HG03139 (cell line): ENCODE results near the gene SACS.

Experiments used
- ATAC-seq: cut with Tn5 transposase; IDR thresholded peaks from one replicate; pipeline ENCODE4 v1.9.1; 2021; ENCODE audit not compliant: unreplicated experiment

The SACS gene

DNA sequence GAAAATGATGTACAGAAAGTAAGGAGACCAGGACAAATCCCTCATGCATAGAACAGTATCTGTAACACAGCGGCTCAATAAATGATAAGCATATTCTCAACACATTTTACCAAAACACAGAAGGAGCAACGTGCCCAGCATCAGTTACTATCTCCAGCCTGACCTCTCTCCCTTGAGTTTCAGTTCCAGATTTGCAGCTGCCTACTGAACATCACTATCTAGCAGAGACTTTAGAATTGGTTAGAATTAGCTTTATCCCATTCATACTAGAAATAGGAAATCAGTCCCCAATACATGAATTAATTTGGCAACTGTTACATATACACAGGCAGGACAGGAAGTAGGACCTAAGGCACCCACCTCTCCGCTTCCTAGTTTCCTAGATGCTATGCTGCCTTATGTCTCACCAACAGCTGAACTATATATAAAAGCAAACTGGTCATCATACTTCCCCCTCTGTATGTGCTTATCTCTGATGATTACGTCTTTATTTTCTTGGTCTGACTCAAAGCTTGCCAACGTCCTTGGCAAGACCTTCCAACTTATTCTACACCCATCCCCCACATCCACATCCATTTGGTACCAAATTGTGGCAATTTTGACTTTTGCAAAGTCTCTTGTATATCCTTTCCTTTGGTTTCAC is 61.1 kb downstream of the SACS start:
- no peak for ATAC-seq

DNA sequence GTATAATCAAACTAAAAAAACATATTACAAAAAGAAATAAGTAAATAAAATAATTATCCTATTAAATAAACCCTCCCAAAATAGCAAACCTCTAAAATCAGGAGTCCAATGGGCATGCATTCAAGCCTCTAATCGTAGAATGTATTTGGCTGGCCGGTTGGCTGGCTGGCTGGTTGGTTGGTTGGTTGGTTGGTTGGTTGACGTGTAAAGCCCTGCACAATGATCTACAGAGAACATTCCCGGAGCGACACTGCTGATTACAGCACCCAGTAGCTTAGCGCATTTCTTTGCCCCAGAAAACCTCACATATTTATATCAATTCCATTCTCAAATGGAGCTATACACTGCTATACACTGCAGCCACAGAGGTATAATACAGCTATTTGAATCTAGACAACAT is 65.6 kb downstream of the SACS start:
- no peak for ATAC-seq

DNA sequence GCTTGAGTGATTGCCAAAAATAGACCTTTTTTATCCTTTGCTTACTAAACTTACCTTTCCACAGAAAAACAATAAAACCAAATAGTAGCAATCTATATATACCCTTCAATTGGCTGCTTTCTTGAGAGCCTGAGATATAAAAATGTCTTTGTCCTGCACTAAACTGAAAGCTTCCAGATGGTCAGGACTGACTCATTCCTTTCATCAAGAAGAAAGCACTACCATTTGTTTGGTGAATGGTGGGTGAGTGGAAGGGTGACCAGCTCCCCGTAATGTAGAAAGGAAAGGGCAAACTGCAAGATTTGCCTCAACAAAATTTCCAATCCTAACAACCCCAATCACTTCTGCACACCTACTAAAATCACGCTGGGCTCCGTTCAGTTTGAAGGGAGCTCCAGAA is 67.8 kb downstream of the SACS start:
- no peak for ATAC-seq

DNA sequence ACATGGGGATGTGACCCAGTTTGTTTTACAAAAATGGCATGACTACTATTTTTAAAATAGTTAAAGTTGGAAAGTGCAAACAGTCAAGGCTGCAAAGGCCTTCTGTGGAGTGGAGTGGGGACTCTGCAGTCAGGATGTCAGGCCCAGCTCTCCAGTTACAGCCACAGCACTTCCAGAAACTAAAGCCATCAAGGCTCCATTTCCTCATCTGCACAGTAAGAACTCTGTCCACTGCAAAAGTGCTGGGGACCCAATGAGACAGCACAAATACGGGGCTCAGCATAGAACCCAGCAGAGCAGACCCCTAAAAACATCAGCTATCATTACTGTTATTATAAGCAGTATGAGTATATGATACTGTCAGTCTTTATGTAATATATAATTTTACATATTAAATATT is 73.6 kb downstream of the SACS start:
- ATAC-seq: no peak

DNA sequence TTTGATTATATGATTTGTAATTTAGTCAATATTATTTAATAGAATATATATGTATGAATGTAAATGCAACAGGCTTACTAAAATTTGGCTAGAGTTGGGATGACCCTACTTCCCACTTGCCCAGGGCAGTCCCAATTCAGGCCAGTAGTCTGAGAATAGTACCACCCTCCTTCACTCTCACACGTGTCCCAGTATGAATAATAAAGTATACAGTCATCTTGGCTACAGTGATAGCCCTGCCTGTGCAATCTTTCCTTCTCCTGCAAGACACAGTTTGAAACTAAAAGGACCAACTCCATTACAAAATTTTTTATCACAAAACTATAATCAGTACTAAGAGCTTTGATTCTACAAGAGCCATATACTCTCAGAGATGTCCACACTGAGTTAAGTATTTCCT is 76.2 kb downstream of the SACS start:
- no peak for ATAC-seq

DNA sequence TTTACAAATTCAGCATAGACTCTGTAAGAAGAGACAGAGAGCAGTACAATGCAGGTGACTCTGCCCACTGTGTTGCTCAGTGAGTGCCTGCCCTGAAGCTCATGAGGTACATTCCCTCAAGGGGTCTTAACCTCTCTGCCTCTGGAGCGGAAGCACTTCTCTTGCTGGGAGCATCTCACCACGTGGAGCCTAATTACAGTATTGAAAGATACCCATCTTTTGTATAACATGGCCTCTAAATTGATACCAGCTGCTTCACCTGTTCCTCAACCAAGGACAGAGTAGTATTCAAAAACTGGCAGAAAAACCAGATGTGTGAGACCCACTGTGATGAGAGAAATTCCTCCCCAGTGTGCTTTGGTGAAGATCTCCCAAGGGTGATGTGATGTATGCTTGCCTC is 77.1 kb downstream of the SACS start:
- ATAC-seq: no peak

DNA sequence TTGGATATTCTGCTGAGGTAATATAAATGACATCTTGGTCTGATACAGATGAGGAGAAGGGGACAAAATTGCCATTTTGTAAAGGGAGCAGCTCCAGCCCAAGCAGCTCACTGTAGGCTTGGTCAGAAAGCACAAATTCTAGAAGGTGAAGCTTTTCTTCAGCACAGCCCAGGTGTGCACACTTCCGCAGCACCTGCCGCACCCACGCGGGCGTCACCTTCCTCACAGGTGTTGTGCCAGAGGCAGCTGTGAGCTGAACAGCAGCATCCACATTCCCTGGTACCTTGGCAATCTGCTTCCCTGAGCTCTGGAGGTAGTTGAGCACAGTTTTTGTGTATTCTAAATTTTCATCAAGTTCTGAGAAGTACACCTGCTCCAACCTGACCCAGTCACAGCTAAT is 79.0 kb downstream of the SACS start:
- ATAC-seq: no peak

DNA sequence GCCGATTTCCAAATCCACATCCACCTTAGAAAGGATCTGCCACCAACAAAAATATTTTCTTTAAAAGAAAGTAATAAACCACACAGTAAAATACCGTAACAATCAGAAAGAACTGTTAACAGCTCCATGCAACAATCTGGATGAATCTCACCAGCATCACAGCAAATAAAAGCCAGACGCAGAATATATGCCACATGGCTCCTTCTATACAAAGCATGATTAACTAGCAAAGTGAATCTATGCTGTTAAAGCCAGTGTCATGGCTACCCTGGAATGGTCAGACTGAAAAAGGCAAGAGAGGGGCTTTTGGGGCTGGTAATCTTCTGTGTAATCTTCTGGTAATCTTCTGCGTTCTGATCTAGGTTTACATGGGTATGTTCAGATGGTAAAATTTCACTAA is 81.3 kb downstream of the SACS start:
- ATAC-seq: no peak

DNA sequence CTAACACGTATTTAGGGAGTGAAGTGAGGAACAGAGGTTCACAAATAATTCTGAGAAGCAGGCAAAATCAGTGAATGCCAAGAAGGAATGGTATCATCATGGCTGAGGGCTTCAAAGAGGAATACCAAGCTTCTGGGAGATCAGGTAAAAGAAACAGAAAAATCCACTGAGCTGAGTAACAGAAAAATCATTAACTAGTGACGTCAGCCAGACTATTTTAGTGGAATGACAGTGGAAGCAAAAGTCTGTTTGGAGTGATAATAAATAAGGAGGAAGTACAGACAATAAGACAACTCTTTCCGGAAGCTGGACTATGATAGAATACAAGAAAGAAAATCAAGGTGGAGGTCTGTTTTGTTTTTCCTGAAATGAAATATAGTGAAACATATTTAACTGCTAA is 83.5 kb downstream of the SACS start:
- ATAC-seq: no peak

DNA sequence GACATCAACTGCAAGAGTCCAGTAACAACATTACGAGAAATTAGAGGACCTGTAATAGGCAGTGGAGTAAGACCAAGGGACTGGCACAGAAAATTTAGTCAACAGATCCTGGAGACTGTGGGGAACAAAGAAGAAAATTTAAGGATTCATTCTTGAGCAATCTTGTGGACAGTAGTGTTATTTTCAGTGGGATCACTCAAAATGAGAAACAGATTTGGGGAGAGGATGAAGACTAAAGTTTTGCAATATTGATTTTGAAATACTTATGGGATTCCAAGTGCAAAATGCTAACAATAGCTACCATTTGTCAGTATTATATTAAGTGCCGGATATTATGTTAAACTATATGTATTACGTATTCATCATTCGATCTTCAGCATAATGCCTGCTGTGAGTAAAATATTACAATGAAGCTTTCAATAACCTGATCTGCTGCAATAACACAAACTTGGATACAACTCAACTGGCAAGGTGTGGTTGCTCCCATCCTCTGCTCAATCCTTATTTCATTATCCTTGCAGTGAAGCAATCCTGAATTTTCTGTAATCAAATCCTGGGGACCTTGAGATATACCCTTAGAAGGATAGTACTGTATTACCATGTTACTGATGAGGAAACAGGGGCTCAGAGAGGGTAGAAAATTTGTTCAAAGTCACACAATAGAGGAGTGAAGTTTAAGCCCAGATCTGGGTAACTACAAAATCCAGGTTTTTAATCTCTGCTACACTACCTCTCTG is 84.2 kb downstream of the SACS start:
- no peak for ATAC-seq

DNA sequence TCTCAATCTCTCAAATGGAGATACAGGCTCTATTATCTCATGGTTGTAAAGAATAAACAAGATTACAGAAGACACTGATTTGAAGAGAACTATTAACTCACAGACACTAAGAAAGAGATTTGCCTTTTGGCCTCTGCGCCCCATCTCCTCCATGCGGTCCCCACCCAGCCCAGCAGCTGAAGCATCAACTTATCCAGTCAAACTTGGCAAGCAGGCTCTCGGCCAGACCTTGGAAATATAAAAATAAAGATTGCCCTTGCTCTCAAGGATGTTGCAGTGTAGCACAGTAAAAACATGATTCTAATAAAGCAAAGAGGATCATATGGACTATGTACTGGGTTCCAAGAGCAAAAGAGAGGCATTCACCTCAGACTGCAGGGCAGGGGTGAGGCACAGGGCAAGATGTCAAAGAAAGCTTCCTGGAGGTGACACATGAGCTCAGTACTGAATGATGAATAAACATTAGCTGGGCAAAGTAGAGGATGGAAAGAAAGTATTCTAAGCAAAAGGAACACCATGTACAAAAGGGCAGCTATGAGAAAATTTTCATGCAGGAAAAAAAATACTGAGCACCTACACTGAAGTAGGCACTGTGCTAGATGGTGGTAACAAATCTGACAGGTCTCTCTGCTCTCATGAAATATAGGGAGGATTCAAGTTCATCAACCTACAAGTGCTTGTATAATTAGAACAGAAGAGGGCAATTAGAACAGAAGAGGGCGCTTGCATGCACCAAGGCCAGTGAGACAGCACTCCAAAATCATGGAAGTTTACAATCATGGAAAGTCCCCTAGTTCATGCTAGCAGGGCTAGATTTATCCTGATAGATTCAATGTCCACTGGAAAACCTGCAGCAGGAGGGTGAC is 85.0 kb downstream of the SACS start:
- no peak for ATAC-seq

DNA sequence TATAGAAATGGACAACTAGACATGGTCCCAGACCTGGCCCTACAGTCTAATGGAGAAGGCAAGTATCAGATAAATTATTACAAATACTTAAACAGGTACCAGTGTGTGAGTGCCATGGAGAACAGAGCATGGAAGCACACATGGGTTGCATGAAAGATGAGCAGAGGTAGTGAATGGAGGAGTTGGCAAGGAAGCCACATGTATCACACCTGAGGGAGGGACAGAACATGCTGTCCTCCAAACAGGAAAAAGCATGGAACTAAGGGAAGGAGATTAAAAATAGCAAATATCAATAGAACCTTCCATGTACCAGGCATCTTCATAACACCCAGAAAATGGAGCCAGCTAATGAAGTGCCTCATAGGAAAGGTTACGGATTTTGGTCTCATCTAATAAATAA is 85.9 kb downstream of the SACS start:
- ATAC-seq: no peak

DNA sequence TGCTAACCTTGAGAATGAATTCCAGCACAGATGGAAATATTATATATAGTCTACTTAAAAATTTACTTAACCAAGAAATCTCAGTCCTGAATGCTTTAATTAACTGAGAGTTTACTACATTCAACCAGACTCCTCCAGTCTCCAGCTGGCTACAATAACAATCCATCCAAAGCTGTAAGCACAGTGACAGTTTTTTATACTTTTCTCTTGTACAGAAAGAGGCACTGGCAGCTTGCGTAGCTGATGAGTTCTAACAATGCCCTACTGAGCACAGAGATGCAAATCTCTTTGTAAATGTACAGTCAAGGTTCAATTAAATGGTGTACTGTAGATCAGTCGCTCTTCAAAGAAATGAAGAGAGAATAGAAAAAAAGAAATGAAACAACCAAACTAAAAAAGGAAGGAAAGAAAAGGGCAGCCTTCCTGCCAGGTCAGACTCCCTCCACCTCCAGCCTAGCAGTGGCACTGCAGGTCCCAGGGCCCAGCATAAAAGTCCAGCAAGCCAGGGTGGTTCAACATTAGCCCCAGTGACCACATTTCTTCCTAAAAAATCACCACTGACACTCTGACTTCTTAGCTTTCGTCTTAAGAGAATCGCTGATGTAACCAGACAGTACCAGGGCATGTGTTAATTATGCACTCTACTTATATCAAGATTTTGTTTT is 88.4 kb downstream of the SACS start:
- no peak for ATAC-seq

DNA sequence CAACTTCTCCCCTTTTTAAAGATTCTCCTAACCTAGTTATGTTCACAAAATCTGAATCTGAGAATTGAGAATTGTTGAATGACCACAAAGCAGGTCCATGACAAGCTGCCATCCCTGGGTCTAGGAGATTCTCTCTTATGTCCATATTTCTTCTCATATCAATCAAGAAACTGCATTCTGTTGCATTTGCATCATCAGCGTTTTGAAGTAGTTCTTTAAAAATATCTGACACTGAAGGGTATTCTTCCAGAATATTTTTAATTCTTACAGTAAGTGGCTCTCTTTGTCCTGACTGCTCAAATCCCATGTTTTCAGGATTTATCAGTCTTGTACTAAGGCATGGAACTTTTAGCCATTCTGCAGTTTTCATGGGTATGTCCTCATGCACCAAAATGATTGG is 94.3 kb downstream of the SACS start:
- ATAC-seq: no peak

DNA sequence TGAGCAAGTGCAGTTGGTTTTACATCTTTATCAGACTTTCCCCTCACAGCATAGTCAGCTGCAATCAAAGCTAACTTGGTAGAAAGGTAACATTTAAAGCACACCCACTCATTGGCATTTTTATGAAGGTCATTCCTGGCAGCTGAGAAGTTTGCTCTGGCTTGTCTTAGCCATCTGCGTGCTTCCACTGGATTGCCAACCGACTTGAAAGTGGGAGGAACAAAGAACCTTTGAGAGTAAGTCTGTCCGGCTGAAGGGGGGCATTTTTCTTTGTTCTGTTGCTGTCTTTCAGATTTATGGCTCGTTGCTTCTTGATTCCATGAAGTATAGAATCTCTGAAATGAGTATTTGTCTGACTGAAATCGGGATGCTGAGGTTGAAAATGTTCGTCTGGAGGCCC is 103.1 kb downstream of the SACS start:
- no peak for ATAC-seq

DNA sequence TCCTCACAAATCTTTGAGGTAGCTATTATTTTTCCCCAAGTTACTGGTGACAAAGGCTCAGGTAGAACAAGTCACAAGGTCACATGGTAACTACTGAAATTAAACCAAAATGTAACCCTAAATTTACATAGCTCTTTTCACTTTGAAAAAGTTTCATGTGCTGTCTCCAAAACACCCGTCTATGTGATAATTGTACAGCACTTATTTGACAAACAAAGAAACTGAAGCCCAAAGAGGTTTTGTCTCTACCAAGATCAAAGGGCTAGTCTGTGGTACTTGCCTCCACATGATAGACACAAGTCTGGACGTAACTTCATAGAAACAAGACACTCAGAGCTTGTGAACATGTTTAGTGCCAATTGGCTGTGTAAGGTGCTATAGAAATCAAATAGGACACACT is 108.3 kb downstream of the SACS start:
- ATAC-seq: no peak

DNA sequence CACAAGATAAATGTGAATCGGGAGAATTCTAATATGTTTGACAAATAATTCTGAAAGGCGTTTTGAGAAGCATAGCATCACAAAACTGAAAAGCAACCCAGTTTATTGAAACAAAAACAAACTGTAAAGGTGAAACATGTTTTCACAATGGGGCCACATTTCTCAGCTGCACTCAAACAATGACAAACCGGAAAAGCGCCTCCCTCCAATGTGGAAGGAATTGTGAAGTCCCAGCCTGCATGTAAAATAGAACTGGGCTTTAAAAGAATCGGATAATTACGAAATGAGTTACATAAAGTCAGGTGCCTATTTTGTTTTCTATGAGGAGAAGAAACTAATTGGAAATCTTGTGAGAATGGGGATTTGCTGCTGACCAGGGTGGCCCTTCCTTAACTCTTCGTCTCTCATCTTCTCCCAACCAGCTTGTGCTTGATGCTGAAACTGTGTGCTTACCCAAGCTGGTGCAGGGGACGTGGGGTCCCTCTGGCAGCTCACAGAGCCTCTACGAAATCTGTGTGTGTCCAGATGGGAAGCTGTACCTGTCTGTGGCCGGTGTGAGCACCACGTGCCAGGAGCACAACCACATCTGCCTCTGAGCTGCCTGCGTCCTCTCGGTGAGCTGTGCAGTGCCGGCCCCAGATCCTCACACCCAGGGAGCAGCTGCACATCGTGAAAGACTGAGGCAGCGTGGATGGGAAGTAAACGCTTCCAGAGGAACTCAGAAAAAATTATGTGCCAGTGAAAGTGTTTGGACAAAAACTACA is 109.4 kb downstream of the SACS start:
- ATAC-seq: no peak

DNA sequence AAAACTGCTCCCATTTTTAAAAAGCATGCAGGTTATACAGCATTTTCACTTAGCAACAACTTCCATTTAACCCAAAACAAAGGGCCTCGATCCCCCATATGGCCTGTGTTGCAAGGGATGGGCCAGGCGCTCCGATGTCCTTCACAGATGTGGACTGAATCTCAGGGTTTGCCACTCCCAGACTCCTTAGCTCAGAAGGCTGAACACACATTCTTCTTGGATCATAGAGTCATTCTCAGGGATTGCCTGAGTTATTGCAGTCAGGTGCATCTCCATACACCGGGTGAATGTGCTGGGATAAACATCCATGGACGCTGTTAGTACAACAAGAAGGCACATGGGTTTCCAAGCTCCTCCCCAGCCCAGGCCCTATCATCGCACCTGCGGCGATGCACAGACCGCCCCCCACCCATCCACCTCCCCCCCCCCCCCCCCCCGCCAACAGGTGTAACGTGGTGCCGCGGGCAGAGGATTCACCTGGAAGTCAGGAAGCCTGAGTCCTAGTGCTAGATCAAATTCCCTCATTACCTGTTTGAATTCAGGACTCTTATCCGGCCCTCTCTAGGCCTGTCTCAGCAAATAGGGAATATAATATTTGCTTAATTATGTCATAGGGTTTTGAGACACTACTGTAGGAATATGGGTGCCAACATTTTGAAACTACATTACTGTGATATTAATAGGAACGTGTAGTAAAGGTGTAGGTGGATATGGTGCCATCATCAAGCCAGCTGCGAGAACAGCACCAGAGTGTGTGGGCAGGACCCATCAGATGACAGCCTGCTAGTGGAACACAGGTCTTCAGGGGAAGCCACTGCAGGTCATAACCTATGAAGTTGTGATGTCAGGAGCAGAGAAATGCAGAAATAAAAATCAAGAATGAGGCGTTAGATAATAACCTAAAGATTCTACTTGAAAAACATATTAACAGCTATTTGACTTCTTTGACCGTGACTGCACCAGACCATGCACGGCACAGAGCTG is 110.9 kb downstream of the SACS start:
- no peak for ATAC-seq

DNA sequence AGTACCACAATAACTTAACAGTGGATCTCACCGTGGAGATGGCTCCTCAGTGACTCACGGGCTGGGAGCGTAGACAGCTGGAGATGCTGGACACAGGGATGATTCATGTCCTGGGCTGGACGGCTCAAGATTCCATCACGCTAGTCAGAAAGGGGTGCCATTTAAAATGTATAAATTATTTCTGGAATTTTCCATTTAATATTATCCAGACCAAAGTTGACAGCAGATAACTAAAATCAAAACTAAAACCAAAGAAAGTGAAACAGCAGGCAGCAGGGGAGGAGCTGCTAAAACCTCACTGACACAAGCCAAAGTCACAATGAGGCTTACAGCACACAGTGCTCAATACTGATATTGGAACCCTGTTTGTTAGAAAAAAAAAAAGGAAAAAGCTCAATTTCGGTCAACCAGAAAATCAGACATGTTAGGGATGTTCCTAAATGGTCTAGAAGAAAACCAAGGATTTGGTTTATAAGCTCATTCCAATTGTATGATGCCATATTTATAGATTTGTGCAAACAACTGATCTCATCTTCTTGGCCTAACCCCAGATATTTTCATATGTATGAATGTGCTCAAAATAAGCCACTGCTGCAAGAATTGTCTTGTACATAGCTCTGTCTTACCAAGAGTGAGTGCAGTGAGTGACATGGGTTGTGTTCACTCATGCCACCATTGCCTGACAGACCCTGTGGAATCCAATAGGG is 111.8 kb downstream of the SACS start:
- peak; percentile 79 for ATAC-seq
